Caki2 (cell line): ENCODE measurements around the gene CLASP1. TPM values are rescaled to one million over a fixed set of nuclear protein-coding genes. Genes with fewer than 3 reads are reported as not detected.

Experiments
- DNase-seq: peaks from one replicate; pipeline ENCODE4 v3.0.0-alpha.2; 2015; ENCODE audit warnings: low read depth
- in situ Hi-C: cut with HindIII; loops from 2 replicates; pipeline ENCODE4 v1.10.0; 2016; ENCODE audit warnings: low sequenced_read_pairs, low pct_unique_long_range_greater_than_20kb, mixed read lengths
- total RNA-seq: library from RNA; depleted of rRNA; stranded (reverse); fragments of >200 nt; shearing (Covaris generic); gene quantifications from 2 replicates; pipeline ENCODE4 v1.2.3, GENCODE V29; 2014; ENCODE audit warnings: low replicate concordance

CLASP1 gene
- total RNA-seq, 1 experiment from 2014 or later = 21.0 TPM

DNA sequence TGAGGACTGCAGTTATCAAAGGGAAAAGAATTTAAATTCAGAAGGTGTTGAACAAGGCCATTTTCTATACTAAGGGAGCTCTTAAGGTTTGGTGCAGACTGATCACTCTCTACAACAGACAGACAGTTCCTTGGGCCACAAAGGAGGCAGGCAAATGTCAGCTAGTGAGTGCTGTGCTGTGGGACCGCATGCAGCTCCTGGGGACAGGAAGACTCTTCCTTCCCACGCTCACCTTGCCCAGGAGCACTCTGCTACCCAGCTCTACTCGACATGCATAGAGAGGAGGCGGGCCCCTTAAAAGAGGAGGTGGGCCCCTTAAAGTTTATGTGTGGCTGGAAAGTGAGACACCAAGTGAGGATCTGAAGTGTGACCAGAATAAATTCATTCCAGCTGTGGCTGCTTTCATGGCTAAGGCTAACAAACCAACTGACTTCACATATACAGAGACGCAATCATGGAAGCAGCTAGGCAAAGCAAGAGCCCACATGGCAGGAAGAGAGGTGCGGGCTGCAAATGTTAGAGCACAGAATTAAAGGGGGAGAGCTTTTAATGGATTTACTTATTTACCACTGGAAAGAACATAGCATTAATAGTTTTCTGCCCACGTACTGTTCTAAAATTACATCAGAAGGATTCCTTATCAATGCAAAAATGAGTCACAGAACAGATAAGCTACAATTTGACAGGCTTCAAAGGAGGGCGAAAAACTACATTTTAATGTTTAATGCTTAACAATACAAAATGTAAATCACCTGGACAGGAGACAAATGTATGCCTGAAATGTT is 220.0 kb downstream of the CLASP1 start:
- in situ Hi-C loops = no loop called here
- DNase-seq = no peak

DNA sequence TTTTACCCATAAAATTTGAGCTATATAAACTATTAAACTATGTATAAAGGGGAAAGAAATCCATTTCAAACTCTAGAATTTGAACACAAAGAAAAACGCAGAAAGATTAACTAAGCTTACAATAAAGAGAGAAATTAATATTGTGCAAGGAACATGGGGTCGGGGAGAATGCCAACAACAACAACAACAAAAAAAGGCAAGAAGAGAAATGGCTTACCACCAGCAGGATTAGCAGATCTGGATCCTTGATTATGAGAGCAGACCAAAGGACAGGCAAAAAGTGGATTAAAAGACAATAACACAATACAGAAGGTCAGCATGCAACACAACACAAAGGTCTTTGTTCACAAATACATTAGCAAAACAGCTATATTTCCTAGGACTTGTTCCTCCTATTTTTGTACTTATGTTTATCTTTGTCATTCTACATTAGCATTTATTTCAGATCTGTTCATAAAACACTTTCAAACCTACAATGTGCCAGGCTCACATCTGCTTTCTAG is 222.0 kb downstream of the CLASP1 start:
- no peak for DNase-seq
- in situ Hi-C loops = no loop called here

DNA sequence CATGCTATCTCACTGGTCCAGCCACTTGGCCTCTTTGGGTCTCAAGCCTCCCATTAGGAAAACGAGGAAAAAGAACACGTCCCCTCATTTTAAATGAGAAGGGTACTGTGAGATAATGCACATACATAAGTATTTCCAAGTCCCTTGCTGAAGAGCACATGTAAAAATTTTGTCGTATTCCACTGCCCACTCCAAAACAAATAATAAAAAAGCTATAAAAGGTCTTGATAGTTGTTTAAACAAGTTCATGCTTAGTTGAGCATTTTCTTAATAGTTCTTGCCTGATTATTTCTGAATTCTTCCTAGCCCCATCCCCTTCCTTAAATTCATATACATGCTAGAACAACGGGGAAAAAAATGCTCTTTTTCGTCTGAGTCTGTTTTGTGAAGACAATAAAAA is 228.8 kb downstream of the CLASP1 start:
- in situ Hi-C loops = no loop called here

DNA sequence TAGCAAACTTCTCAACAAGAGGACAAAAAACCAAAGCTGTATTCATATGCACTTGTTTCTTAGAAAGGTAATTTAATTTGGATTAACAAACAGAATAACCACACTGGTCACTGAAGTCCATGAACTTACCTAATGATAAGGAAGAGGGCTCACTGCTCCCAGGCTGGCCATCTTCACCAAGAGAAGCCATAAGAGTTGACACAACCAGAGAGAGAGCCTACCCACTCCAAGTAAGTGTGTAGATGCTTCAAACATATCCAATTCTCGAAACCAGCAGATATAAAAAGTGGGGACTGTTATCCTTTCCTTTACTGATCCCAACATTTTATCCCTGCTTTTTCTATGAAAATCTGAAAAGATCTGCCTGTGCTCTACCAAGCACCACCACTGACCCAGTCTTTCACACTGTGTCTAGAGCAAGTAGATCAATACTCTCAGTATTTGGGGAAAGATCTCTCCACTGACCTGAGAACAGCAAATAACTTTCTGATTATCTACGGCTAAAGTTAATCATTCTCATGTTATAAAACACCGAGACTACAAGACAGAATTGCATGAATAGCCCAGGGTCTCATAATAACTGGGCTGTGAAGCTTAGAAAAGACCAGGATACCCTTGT is 230.1 kb downstream of the CLASP1 start:
- in situ Hi-C loops = no loop called here
- DNase-seq = no peak

More for the DNA sequence above, 228.8 kb downstream of the CLASP1 start:
- DNase-seq = no peak

DNA sequence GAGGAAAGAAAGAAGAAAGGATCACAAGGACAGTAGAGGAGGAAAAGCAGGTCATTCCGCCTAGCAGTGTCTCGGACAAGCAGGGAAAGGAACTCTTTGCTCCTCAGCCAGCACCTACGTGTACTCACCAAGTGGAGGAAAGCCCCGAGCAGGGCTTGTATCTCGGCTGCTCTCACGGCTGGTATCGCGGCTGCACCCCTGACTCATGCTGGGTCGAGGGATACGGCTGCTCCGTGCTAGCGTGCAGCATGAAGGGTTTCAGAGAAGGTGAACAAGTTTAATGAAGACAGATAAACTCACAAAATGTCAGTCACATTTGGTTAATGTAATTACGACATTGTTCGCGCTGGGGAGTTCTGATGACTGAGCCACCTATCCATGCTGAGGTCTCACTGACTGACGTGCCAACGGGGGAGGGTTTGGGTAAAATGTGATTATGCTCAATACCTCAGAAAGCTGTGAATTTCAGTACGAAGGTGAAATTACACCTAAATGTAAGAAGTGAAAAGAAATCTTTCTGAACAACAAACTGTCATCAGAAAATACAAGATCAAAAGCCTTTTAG is 230.7 kb downstream of the CLASP1 start:
- no peak for DNase-seq
- in situ Hi-C loops = no loop called here

DNA sequence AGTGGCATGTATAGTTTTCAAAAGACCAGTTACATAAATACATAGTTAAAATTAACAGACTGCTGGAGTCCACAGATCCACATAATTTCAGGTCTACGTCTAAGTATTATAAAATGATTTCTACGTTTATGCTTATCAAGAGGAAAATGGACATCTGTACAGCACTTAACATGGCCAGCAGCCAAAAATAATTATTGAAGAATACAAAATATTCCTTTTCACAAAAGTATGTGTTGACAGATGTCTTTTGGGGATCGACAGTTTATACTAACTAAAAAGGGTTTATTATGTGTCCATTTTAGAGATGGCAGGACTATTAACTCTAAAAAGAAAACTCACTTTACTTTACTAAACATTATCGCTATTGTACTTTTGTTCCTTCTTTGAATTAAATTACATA is 231.4 kb downstream of the CLASP1 start:
- DNase-seq = no peak
- in situ Hi-C loops = no loop called here

DNA sequence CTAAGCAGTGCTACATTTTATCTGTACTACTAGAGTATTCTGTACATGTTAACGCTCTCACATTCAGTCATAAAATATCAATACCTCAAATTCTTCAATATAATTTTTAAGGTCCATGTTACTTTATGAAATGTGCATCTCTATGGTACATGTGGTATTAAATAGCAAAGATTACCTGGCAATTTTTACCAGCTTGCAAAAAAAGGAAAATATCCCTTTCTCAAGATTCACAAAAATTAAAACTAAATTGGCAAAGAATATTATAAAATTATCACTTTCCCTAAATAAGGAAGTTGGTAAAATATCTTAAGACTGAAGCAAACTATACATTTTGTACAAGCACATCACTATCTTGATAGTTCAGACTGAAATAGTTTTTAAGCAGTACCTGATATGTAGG is 233.5 kb downstream of the CLASP1 start:
- DNase-seq = no peak
- in situ Hi-C loops = no loop called here

DNA sequence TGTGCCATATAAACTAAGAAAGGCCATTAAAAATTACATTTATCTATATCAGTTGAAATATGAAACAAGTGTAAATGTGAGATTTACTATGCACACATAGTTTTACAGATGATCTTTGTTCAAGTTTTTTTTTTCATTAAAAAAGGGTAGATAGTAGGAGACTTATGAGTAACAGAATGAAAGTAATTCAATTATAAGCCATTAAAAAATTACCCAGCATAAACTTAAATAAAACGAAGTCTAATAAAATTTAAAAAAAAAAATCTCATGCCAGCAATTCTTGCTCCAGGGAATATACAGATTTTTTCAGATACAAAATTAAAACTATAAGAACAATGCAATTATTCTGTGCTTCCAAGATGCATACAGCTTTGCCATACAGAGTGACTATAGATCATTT is 236.9 kb downstream of the CLASP1 start:
- in situ Hi-C loops = no loop called here
- no peak for DNase-seq

DNA sequence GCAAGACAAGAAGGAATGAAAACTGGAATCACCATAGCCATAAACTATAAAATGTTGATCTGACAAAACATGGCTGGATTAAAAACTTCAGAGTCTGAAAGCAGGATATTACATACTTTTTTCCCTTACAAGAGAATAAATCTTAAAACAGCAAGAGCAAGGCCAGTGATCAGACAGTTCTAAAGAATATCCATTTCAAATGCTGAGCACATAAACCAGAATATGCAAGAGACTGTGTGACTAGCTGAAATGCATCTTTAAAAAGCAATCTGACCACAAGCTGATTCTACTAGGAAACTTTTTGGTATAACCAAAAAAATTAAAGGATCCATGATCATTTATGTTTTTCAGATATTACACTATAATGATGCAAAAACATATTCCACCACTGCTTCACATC is 239.3 kb downstream of the CLASP1 start:
- DNase-seq = no peak
- in situ Hi-C loops = no loop called here

DNA sequence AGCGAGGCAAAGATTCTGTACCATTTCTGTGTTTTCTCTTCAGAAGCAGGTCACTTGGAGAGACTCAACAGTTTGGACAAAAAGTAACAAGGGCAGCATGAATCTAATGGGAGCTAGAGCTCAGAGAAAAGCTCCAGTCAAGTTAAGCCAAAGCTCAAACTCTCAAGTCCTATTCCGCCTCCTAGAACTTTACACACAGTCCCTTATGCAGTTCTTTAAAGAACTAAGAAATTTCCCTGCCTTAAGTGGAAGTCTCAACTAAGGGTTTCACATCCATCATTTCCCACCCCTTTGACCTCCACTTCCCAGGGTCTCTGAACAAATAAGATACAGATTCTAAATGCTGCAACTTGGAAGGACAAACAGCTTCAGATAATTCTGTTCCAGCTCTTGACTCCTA is 239.9 kb downstream of the CLASP1 start:
- in situ Hi-C loops = no loop called here
- DNase-seq = no peak

DNA sequence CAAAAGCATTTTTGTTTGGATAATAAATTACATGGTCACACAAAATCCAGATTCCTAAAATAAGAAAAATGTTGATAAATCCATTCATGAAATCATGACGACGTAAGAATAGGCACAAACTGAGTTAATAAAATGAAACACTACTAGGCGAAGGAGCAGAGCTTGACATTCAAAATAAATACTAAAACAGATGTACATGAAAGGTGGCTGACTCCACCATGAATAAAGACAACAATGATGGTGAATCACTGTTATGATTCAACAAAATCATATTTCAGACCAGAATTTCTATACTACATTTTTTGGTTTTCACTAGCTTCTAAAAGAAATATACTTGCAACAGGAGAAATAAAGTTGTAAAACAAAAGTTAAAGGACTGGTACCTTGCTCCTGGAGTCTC is 240.6 kb downstream of the CLASP1 start:
- no peak for DNase-seq
- in situ Hi-C loops = no loop called here

DNA sequence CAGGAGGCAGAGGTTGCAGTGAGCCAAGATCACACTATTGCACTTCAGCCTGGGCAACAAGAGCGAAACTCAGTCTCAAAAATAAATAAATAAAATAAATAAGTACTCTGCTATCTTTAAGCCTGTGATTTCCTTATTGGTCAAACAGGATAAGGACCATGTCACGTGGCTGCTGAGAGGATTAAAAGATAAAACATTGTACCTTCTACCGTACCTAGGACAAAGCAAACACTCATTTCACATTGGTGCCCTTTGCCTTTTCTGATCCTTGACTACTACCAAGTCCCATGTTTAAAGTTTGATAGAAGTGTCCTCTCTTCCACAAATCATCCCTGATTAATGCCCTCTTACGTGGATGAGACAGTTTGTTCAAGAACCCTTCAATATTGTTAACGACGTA is 244.0 kb downstream of the CLASP1 start:
- in situ Hi-C loops = no loop called here
- no peak for DNase-seq

DNA sequence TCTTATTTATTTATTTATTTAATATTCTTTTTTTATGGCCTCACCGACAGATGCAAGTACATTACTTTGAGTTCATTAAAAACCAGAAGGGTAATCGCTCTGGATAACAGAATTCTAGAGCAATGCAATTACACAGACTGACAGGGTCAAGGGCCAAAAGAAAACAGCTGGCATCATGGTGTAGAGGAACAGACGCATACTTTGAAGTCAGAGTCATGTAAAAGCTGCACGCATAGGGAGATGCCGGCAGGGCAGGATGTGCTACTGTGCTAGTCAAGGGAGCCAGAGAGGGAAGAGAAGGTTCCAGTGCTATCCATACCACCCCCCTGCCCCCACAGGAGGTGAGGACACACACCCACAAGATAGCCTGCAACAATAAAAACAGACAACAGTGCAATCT is 249.1 kb downstream of the CLASP1 start:
- DNase-seq = no peak
- in situ Hi-C loops = no loop called here

DNA sequence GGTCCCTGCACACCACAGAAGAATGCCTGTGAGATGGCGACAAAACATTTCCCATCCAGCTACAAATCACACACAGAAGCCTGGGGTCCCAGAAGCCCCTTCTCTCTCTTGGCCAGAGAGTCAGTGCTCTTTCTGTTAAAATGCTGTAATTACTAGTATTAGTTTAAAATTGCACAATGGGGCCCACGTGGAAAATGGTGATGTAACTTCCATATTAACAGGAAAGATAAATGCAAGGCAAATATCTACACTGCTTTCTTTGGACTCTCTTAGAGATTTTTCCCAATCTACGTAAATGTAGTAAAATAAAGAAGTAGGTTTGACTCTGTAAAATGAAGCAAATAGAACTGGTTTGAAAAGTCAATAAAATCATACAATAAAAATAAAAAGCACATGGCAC is 250.4 kb downstream of the CLASP1 start:
- in situ Hi-C loops = no loop called here
- no peak for DNase-seq

DNA sequence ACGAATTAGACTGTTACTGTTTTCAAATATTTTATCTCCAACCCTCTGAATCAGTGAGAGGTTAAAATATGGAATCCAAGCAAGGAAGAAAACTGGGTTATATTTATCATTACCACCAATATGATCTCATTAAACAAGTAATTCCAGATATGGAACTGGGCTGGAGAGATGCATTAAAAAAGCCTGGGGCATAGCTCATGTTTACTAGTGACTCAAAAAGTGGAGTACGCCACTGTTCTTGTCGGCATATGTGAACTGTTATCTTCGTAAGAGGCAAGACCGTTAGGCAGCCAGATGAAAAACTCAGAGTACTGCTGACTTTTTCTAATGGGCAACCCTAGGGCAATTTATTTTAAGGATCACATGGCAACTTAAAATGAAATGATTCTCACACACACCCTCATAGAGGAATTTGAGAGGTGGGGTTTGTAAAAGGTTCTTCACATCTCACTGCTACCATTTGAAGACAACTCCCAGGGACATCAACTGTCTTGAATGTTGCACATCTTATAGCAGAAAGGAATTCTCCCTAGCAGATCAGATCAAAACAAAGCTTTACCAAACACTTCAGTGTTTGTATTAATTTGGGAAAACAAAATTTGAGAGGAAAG is 259.1 kb downstream of the CLASP1 start:
- no peak for DNase-seq
- in situ Hi-C loops = no loop called here

DNA sequence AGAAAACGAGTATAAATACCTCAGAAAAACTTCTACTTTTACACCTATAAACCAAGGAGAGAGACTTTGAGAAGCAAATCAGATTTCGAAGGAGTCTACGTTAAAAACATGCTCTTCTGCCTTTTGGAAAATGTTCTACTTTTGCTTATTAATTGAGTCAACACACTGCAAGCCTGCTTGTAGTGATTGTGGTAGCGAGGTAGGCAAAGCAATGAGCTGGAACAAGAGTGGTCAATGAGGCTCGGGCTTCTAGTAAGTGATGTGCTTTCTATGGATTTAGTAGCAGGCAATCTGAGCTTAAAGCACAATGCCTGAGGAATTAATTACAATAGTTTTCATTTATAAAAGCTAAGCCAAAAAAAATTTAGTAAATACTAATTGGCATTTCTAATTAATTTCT is 260.9 kb downstream of the CLASP1 start:
- peak; percentile 8 for DNase-seq
- in situ Hi-C loops = no loop called here

DNA sequence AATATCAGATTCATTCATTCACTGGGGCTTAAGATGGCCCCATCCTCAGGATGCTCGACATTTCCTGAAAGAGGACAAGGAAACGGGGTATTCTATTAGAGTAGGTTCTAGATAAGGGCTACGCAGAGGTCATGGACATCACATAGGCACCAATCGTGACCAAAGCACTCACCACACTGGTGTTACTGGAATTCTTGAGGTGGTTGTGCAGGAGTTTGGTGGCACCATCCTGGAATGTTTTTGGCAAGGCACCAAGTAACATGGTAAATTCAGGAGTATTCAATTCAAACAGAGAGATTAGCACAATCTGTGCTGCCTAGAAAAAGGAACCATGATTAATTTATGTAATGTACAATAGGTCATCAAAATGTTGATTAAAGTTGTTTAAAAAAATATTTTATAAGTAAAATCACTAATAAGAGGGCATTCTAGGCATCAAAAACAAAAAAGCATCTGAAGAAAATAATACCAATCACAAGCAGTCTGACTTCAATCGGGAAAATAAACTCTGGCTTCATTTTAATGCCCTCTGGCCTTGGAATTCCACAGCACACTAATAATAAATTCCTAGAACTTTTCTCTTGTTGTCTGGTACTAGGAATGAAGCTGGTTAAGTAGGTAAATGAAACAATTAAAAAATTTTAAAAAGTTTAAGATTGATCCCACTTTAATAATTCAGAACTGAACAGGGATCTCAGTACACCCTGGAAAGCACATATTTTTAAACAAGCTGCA is 261.5 kb downstream of the CLASP1 start:
- in situ Hi-C loops = no loop called here
- no peak for DNase-seq

DNA sequence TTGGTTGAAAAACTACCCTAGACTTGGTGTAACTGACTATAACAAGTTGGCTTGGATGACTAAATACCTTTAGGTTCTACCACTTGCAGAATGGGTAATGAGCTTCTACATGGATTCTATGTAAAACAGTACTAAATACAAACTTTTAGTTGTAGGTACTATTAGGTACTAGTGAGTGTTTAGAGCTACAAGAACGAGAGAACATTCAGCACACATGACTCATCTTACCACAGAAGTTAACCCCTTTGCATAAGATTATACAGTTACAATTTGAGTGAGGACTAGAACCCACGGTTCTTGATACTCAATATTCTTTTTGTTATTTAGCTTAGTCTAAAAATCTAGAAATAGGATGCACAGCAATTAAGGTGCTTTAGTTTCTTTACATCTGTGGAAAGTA is 262.6 kb downstream of the CLASP1 start:
- DNase-seq = no peak

DNA sequence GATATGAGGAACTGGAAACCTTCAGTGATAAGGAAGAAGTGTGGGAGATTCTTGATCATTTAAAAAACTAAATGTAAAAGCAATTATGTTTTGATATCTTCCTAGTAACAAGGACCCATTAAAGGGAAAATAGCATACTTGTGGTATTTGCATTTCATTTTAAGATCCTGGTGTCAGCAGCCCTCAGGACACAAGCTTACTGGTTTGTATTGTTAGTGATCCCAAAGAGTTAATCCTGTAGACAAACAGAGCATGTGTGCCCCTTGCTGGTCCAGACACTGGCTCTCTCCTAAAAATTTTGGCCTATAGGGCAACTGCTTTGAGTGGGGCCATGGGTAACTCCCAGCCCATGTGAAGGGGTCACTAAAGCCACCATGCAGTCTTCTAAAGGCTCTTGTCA is 263.2 kb downstream of the CLASP1 start:
- no peak for DNase-seq
- in situ Hi-C loops = no loop called here

More for the DNA sequence above, 262.6 kb downstream of the CLASP1 start:
- in situ Hi-C loops = no loop called here
